Measurements from ENCODE around the gene SETDB2.

Gene SETDB2

DNA sequence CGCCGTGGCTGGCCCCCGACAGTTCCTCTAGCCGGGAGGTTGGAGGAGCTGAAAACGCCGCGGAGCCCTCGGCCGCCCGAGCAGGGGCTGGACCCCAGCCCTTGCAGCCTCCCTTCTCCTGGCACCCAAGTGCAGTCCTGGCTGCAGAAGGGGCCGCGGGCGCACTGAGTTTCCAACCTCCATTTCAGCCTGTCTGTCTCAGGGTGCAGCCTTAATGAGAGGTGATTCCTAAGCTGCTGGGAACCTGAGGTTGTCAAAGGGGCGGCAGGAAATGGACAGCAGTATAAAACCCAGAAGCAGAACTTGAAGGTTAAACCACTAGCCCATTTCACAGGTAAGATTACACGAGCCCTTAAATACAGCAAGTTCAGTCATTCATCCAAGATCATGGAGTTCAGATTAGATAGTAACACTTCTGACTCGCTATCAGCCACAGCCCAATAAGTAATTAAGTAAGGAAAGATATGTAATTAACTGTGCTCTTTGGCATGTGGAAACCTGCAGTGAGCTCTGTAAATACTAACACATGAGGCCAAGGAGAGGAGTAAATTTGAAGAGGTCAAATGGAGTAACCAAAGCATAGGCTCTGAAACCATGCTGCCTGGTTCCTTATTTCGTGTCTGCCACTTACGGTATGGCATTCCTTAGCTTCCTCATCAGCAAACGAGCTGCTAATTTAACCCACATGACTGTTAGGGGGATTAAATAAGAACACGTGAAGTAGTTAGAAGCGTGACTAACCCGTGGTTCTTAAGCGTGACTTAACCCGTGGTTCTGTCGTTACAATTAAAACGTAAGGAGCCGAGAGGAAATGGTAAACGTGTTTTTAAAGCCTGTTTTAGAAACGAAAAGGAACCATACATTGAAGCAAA, 686 bp downstream of the SETDB2 start:
- peak overlapping the region; percentile 95 for H3K9ac ChIP-seq (ENCODE audit: low read depth, low read length)
- no peaks in the 10 kb centered on the region for H3K9me3 ChIP-seq (ENCODE audit: control insufficient read depth, insufficient read depth, low read length)
- H3K4me1 ChIP-seq (ENCODE audit: insufficient read depth, low read length) = no peaks in the 10 kb centered on the region
- H3K36me3 ChIP-seq (ENCODE audit: insufficient read depth, low read length) = no peaks in the 10 kb centered on the region

DNA sequence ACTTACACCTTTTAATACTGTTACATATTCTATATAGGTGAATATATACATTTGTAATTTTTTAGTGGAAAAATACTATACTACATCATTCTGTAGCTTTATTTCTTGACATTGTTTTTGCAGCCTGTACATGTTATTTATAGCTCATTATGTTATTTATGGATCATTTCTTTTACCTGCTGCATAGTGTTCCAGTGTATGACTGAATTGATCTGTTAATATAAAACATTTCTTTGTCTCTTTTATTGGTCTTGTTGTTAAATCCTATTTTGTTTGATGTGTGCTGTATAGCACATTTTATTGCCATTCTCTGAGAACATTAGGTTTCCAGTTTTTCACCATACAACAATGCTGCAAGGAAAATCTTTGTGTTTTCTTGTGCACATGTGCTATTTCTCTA, 2.4 kb downstream of the SETDB2 start:
- no peaks in the 10 kb centered on the region for H3K9me3 ChIP-seq (ENCODE audit: control insufficient read depth, insufficient read depth, low read length)
- H3K36me3 ChIP-seq (ENCODE audit: insufficient read depth, low read length) = no peaks in the 10 kb centered on the region
- H3K9ac ChIP-seq (ENCODE audit: low read depth, low read length) = no peak overlapping the region
- no peaks in the 10 kb centered on the region for H3K4me1 ChIP-seq (ENCODE audit: insufficient read depth, low read length)

DNA sequence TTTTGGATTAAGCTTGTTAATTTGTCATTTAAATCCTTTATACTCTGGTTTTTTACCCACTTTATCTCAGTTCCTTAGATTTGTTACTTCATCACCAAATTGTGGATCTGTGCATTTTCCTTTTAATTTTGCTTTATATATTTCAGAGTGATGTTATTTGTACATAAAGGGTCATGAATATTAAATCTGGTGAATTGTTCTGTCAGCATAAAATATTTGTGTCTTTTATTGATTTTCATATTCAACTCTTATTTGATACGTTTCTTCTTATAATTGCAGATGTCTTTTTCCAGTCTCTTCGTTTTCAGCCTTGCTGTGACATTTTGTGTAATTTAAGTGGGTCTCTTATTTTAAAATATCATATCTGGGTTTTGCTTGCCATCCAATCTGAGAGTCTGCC, 4.7 kb downstream of the SETDB2 start:
- Histone ChIP-seq H3K9ac (ENCODE audit: low read depth, low read length) (no peak overlapping the region), H3K4me1 (ENCODE audit: insufficient read depth, low read length) (no peaks in the 10 kb centered on the region), H3K36me3 (ENCODE audit: insufficient read depth, low read length) (no peaks in the 10 kb centered on the region), H3K9me3 (ENCODE audit: control insufficient read depth, insufficient read depth, low read length) (no peaks in the 10 kb centered on the region)

- H3K9ac ChIP-seq (ENCODE audit: low read depth, low read length) = no peak overlapping the region
- H3K4me1 ChIP-seq (ENCODE audit: insufficient read depth, low read length) = no peaks in the 10 kb centered on the region
- no peaks in the 10 kb centered on the region for H3K36me3 ChIP-seq (ENCODE audit: insufficient read depth, low read length)
- no peaks in the 10 kb centered on the region for H3K9me3 ChIP-seq (ENCODE audit: control insufficient read depth, insufficient read depth, low read length)
These were observed 6.2 kb downstream of the SETDB2 start for GRCh38 chr13:49450105-49450819.

- Histone ChIP-seq H3K4me1 (ENCODE audit: insufficient read depth, low read length) (no peaks in the 10 kb centered on the region), H3K9me3 (ENCODE audit: control insufficient read depth, insufficient read depth, low read length) (no peaks in the 10 kb centered on the region), H3K9ac (ENCODE audit: low read depth, low read length) (no peak overlapping the region), H3K36me3 (ENCODE audit: insufficient read depth, low read length) (no peaks in the 10 kb centered on the region)
These were observed 8.8 kb downstream of the SETDB2 start for GRCh38 chr13:49452725-49453457.

DNA sequence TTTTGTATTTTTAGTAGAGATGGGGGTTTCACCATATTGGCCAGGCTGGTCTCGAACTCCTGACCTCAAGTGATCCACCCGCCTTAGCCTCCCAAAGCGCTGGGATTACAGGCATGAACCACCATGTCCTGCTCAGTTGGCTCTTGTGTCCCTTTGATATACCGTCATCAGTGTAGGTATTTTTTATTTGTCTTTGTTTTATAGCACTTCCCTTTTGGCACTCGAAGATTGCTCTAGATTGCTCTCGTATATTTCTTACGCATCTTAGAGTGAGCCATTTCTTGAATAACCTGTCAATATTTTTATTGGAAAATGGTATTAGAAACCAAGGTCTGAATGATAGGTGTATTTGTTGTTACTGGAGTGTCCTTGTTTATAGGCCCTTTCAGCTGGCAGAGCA, 9.4 kb downstream of the SETDB2 start:
- Histone ChIP-seq H3K9ac (ENCODE audit: low read depth, low read length) (no peak overlapping the region), H3K36me3 (ENCODE audit: insufficient read depth, low read length) (no peaks in the 10 kb centered on the region), H3K9me3 (ENCODE audit: control insufficient read depth, insufficient read depth, low read length) (no peaks in the 10 kb centered on the region), H3K4me1 (ENCODE audit: insufficient read depth, low read length) (no peaks in the 10 kb centered on the region)

- no peaks in the 10 kb centered on the region for H3K4me1 ChIP-seq (ENCODE audit: insufficient read depth, low read length)
- no peaks in the 10 kb centered on the region for H3K36me3 ChIP-seq (ENCODE audit: insufficient read depth, low read length)
- H3K9ac ChIP-seq (ENCODE audit: low read depth, low read length) = no peak overlapping the region
These were observed 10.4 kb downstream of the SETDB2 start for GRCh38 chr13:49454388-49455006.

DNA sequence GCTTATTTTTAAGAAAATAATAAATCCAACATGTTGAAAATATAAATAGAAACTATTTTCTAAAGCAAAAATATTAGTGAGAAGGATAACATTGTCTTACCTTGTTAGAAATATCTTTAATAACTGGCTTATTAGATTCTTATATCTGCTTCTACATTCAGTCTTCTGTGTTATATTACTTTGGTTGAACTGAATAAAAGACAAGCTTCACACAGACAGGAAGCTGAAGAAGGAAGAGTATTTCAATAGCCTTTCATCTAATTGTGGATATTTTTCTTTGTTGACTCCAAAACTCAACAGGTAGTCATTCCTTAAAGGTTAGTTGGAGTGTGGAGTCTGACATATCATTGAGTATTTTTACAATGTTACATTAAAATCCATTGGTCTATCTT, 10.9 kb downstream of the SETDB2 start:
- no peaks in the 10 kb centered on the region for H3K9me3 ChIP-seq (ENCODE audit: control insufficient read depth, insufficient read depth, low read length)
- H3K9ac ChIP-seq (ENCODE audit: low read depth, low read length) = no peak overlapping the region
- H3K4me1 ChIP-seq (ENCODE audit: insufficient read depth, low read length) = no peaks in the 10 kb centered on the region
- no peaks in the 10 kb centered on the region for H3K36me3 ChIP-seq (ENCODE audit: insufficient read depth, low read length)

More at GRCh38 chr13:49454388-49455006, 10.4 kb downstream of the SETDB2 start:
- H3K9me3 ChIP-seq (ENCODE audit: control insufficient read depth, insufficient read depth, low read length) = no peaks in the 10 kb centered on the region

DNA sequence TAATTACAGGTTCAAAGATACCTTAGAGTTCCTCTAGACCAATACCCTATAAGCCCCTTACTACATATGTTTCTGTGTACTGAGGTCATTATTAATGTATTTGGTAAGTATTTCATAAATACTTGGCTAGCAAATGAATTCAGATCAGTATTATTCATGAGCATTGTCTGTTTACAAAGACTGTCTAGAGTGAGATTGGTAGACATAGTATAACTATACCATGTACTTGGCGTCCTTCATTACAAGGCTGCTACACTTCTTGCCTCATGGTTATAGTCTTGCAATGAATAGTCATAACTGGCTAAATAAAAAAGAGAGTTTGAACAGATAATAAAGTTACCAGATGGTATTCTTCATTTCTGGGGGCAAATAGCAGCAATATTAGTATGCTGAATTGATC, 12.1 kb downstream of the SETDB2 start:
- Histone ChIP-seq H3K4me1 (ENCODE audit: insufficient read depth, low read length) (no peaks in the 10 kb centered on the region), H3K36me3 (ENCODE audit: insufficient read depth, low read length) (no peaks in the 10 kb centered on the region), H3K9me3 (ENCODE audit: control insufficient read depth, insufficient read depth, low read length) (no peaks in the 10 kb centered on the region), H3K9ac (ENCODE audit: low read depth, low read length) (no peak overlapping the region)

DNA sequence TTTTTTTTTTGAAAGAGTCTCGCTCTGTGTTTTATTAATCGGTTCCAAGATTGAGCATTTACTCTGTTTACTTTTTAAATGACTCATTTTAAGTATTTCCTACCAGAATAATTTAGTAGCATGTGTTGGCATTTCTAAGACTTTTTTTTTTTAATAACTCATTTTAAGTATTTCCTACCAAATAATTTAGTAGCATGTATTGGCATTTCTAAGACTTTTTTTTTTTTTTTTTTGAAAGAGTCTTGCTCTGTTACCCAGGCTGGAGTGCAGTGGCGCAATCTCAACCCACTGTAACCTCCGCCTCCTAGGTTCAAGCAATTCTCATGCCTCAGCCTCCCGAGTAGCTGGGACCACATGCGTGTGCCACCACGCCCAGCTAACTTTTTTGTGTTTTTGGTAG, 13.1 kb downstream of the SETDB2 start:
- H3K9ac ChIP-seq (ENCODE audit: low read depth, low read length) = no peak overlapping the region
- H3K36me3 ChIP-seq (ENCODE audit: insufficient read depth, low read length) = no peaks in the 10 kb centered on the region
- no peaks in the 10 kb centered on the region for H3K4me1 ChIP-seq (ENCODE audit: insufficient read depth, low read length)

GRCh38 chr13:49459580-49459979, 15.5 kb downstream of the SETDB2 start:
- Histone ChIP-seq H3K36me3 (ENCODE audit: insufficient read depth, low read length) (peaks cover 6% of the 10 kb centered on the region; the same call in 1 of the 2 replicates), H3K9me3 (ENCODE audit: control insufficient read depth, insufficient read depth, low read length) (peaks cover 15% of the 10 kb centered on the region), H3K4me1 (ENCODE audit: insufficient read depth, low read length) (no peaks in the 10 kb centered on the region), H3K9ac (ENCODE audit: low read depth, low read length) (no peak overlapping the region)

More for the DNA sequence above, 13.1 kb downstream of the SETDB2 start:
- peaks cover 7% of the 10 kb centered on the region; the same call in 1 of the 2 replicates for H3K9me3 ChIP-seq (ENCODE audit: control insufficient read depth, insufficient read depth, low read length)

DNA sequence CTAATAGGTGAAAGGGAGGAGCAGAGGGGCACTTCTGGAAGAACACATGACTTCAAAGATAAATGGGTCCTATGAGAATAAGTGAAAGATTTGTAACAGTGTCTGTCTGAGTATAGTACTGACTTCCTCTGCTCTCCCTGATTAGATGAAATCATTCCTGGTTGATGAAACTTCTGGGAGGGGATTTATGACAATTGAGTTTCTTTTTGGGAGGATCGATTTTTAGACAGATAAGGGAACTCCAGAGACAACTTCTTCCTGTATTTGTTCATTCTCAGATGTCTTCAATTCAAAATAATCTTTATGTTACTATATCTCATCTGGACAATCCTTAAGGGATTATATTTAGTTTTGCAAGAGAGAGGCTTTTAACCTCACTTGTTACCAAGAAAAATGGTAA, 20.0 kb downstream of the SETDB2 start:
- peaks cover 15% of the 10 kb centered on the region for H3K9me3 ChIP-seq (ENCODE audit: control insufficient read depth, insufficient read depth, low read length)
- no peaks in the 10 kb centered on the region for H3K4me1 ChIP-seq (ENCODE audit: insufficient read depth, low read length)
- peaks cover 6% of the 10 kb centered on the region; the same call in 1 of the 2 replicates for H3K36me3 ChIP-seq (ENCODE audit: insufficient read depth, low read length)
- H3K9ac ChIP-seq (ENCODE audit: low read depth, low read length) = no peak overlapping the region

GRCh38 chr13:49464621-49465325, 20.7 kb downstream of the SETDB2 start:
- peaks cover 15% of the 10 kb centered on the region for H3K9me3 ChIP-seq (ENCODE audit: control insufficient read depth, insufficient read depth, low read length)
- H3K4me1 ChIP-seq (ENCODE audit: insufficient read depth, low read length) = no peaks in the 10 kb centered on the region
- no peak overlapping the region for H3K9ac ChIP-seq (ENCODE audit: low read depth, low read length)
- peaks cover 6% of the 10 kb centered on the region; the same call in 1 of the 2 replicates for H3K36me3 ChIP-seq (ENCODE audit: insufficient read depth, low read length)

All from ES-I3 (cell line).